ENCODE data around the gene SYTL3. TPM values are rescaled to one million over a fixed set of nuclear protein-coding genes. Genes with fewer than 3 reads are reported as not detected.
A peak's percentile ranks its signal among the peaks of the same experiment; 100 is the strongest.

The SYTL3 gene
- total RNA-seq, 1 experiment from 2014 or later, result 0.65 TPM

DNA sequence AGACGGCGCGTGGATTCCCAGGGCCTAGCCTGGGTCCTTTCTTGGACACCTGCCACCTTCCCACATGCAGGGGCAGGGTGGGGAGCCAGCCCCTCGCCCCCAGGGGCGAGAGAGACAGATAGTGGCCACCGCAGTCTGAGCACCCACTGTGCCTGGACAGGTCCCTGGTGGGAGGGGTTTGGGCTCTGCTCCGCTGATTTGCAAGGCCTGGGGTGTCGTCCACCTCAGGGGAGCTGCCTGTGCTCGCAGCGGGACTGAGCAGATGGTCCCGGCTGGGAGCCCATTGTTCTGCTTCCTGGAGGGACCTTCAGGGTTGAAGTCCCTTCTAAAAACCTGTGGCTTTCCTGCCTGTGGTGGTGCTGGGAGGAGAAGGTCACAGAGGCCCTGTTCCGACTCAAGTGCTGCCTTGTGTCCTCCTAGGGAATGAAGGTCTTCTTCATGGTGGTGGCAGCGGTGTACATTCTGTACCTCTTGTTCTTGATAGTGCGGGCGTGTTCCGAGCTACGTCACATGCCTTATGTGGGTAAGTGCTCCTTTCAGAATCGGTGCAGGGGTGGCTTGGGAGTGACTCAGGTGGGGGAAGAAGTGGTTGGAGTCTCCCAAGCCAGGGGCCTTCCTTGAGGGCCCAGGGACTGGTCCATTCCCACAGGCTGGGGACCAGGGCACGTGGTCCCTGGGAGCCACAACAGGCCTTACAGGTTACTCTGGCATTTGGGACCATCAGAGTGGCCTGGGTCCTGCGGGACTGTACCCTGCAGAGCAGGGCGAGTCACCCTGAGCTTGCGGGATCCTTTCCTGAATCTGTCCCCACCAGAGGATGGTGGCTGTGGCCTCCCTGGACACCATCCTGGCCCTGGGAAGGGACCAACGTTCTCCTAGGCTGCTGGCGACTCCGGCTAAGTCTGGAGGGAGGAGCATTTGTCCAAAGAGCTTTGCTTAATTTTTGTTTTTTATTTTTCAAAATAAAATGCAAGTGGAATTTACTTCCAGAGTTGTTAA lies 24.9 kb upstream of the SYTL3 start:
- peaks cover 55% of the 10 kb centered on the region for H3K36me3 Mint-ChIP-seq (ENCODE audit: insufficient read depth, unreplicated experiment)
- CTCF ChIA-PET, result interaction anchor here (1.8 kb wide), 1 partner anchor 19 kb away, joined by 3 read pairs; no protein-coding TSS in a partner anchor
- H3K27me3 Mint-ChIP-seq (ENCODE audit: insufficient read depth, unreplicated experiment), result no peaks in the 10 kb centered on the region
- H3K4me1 Mint-ChIP-seq (ENCODE audit: insufficient read depth, unreplicated experiment), result no peaks in the 10 kb centered on the region
- H3K4me3 Mint-ChIP-seq (ENCODE audit: unreplicated experiment), result no peak overlapping the region
- H3K9me3 Mint-ChIP-seq (ENCODE audit: unreplicated experiment), result no peaks in the 10 kb centered on the region
- BruUV-seq (replicated peaks), result no TSS peak
- TF ChIP-seq, protein P1, sequence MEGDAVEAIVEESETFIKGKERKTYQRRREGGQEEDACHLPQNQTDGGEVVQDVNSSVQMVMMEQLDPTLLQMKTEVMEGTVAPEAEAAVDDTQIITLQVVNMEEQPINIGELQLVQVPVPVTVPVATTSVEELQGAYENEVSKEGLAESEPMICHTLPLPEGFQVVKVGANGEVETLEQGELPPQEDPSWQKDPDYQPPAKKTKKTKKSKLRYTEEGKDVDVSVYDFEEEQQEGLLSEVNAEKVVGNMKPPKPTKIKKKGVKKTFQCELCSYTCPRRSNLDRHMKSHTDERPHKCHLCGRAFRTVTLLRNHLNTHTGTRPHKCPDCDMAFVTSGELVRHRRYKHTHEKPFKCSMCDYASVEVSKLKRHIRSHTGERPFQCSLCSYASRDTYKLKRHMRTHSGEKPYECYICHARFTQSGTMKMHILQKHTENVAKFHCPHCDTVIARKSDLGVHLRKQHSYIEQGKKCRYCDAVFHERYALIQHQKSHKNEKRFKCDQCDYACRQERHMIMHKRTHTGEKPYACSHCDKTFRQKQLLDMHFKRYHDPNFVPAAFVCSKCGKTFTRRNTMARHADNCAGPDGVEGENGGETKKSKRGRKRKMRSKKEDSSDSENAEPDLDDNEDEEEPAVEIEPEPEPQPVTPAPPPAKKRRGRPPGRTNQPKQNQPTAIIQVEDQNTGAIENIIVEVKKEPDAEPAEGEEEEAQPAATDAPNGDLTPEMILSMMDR (IDR thresholded peaks at IDR 0.05; ENCODE audit: unreplicated experiment), result no peak
- POLR2A ChIA-PET, result no interaction called here
- intact Hi-C loops (cut with micrococcal nuclease), result no loop called here
- no peak for DNase-seq (ENCODE audit: unreplicated experiment)
- peak overlapping the region; percentile 18 for H3K27ac Mint-ChIP-seq (ENCODE audit: low read depth, unreplicated experiment)

DNA sequence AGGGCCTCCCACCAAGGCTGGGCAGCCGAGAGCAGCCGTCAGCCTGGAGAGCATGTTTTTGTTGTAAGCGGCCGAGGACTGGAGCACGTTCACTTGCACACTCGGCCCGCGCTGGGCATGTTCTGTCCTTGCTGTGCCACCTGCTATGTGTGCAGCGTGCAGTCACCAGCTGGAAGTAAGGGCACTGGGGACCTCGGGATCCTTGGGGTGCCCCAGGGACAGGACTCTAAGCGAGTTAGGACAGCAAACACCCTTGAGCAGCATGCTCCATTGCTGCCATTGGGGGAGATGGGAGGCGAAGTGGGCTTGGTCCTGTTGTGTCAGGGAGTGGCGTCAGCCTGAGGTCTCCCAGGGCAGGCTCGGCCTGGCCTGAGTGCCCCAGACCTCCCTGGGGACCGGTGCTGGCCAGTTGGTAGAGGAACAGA lies 24.0 kb upstream of the SYTL3 start:
- BruUV-seq (replicated peaks), result no TSS peak
- Mint-ChIP-seq H3K27ac (ENCODE audit: low read depth, unreplicated experiment) (no peak overlapping the region), H3K27me3 (ENCODE audit: insufficient read depth, unreplicated experiment) (no peaks in the 10 kb centered on the region), H3K9me3 (ENCODE audit: unreplicated experiment) (no peaks in the 10 kb centered on the region), H3K4me3 (ENCODE audit: unreplicated experiment) (no peak overlapping the region), H3K4me1 (ENCODE audit: insufficient read depth, unreplicated experiment) (no peaks in the 10 kb centered on the region), H3K36me3 (ENCODE audit: insufficient read depth, unreplicated experiment) (peaks cover 65% of the 10 kb centered on the region)
- no peak for DNase-seq (ENCODE audit: unreplicated experiment)
- ChIA-PET CTCF (no interaction called here), POLR2A (no interaction called here)
- TF ChIP-seq, protein P1 (IDR thresholded peaks at IDR 0.05; ENCODE audit: unreplicated experiment), result no peak
- intact Hi-C loops (cut with micrococcal nuclease), result no loop called here

DNA sequence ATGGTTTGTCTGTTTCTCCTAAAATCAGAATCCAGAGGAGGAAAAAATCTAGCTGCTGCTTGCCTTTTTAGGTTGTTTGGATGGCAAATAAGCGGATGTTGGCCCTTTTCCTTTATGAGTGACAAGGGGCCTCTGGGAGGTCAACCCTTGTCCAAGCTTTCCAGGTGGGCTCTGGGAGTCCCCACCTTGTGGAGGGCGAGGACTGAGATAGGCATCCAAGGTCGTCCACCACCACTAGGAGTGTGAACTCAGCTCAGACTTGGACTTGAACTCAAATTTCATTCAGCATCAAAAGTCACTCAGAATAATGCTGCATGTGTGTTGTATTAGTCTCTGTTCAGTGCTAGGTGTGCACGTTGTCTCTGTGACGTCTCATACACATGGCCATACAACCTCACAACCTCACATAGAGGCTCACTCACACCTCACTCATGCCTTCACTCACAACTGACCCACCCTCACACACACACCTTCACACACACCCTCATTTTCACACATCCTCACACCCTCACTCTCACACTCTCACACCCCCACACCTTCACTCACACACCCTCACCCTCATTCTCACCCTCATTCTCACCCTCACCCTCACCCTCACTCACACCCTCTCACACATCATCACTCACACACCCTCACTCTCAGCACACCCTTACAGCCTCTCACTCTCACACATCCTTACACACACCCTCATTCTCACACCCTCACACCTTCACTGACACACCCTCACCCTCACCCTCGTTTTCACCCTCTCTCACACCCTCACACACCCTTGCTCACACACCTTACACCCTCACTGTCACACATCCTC lies 23.3 kb upstream of the SYTL3 start:
- BruUV-seq (replicated peaks), result no TSS peak
- ChIA-PET POLR2A (no interaction called here), CTCF (no interaction called here)
- DNase-seq (ENCODE audit: unreplicated experiment), result no peak
- intact Hi-C loops (cut with micrococcal nuclease), result no loop called here
- TF ChIP-seq, protein P1 (IDR thresholded peaks at IDR 0.05; ENCODE audit: unreplicated experiment), result no peak
- peaks cover 5% of the 10 kb centered on the region for H3K4me1 Mint-ChIP-seq (ENCODE audit: insufficient read depth, unreplicated experiment)
- no peaks in the 10 kb centered on the region for H3K9me3 Mint-ChIP-seq (ENCODE audit: unreplicated experiment)
- no peaks in the 10 kb centered on the region for H3K27me3 Mint-ChIP-seq (ENCODE audit: insufficient read depth, unreplicated experiment)
- no peak overlapping the region for H3K4me3 Mint-ChIP-seq (ENCODE audit: unreplicated experiment)
- H3K27ac Mint-ChIP-seq (ENCODE audit: low read depth, unreplicated experiment), result no peak overlapping the region
- H3K36me3 Mint-ChIP-seq (ENCODE audit: insufficient read depth, unreplicated experiment), result peaks cover 71% of the 10 kb centered on the region

Measured in MCF 10A (cell line).